NCI-H1436 treated with DMSO at 0.1 percent for 48 hours (cell line): ENCODE results near the gene GOLGA2.
"Not testable (repeated sequence)": the region's sequence is repeated elsewhere in the genome, so short reads cannot be mapped to it uniquely, and the experiment has no call there.

Experiments used
- DNase-seq: peaks from one replicate; lab custom pipeline; 2025; lab: John Stamatoyannopoulos, UW

GOLGA2 gene

GRCh38 chr9:128242828-128243214 lies 33.0 kb downstream of the GOLGA2 start:
- no peak for DNase-seq

- no peak for DNase-seq
Measured at GRCh38 chr9:128242124-128242523, 33.7 kb downstream of the GOLGA2 start.

- no peak for DNase-seq
Measured at GRCh38 chr9:128233817-128234406, 41.9 kb downstream of the GOLGA2 start.

- DNase-seq, result no peak
Measured at GRCh38 chr9:128232528-128233428, 43.0 kb downstream of the GOLGA2 start.

GRCh38 chr9:128231638-128232527 lies 43.9 kb downstream of the GOLGA2 start:
- no peak for DNase-seq

GRCh38 chr9:128230897-128231296 lies 44.9 kb downstream of the GOLGA2 start:
- DNase-seq, result not testable (repeated sequence)

GRCh38 chr9:128226412-128226801 lies 49.4 kb downstream of the GOLGA2 start:
- no peak for DNase-seq

GRCh38 chr9:128225770-128226411 lies 49.9 kb downstream of the GOLGA2 start:
- no peak for DNase-seq

GRCh38 chr9:128224877-128225276 lies 50.9 kb downstream of the GOLGA2 start:
- DNase-seq, result no peak

- DNase-seq, result no peak
Measured at GRCh38 chr9:128222880-128223670, 52.7 kb downstream of the GOLGA2 start.

GRCh38 chr9:128222026-128222425 lies 53.8 kb downstream of the GOLGA2 start:
- DNase-seq, result no peak

GRCh38 chr9:128219831-128220230 lies 56.0 kb downstream of the GOLGA2 start:
- no peak for DNase-seq

GRCh38 chr9:128218518-128219389 lies 57.1 kb downstream of the GOLGA2 start:
- peak; percentile 66 for DNase-seq

GRCh38 chr9:128218172-128218517 lies 57.7 kb downstream of the GOLGA2 start:
- DNase-seq, result no peak

- no peak for DNase-seq
Measured at GRCh38 chr9:128216781-128217553, 58.8 kb downstream of the GOLGA2 start.

- no peak for DNase-seq
Measured at GRCh38 chr9:128215491-128216409, 60.1 kb downstream of the GOLGA2 start.

- no peak for DNase-seq
Measured at GRCh38 chr9:128214571-128215490, 61.0 kb downstream of the GOLGA2 start.
